HEK293 (cell line): Measurements from ENCODE around the gene DPP6.

ENCODE experiments used
- TF ChIP-seq, protein P1 (sequence below): fragments of 450-650 bp; formaldehyde crosslinking; IDR thresholded peaks from 2 replicates; pipeline ENCODE4 v1.5.1; 2017; ENCODE audit warnings: missing biosample characterization, mild to moderate bottlenecking, missing genetic modification characterization, moderate library complexity
- TF ChIP-seq, protein P2 (sequence below): fragments of 450-650 bp; formaldehyde crosslinking; IDR thresholded peaks from 2 replicates; pipeline ENCODE4 v1.5.1; 2016; ENCODE audit warnings: missing biosample characterization, missing genetic modification characterization
- TF ChIP-seq, protein P3 (sequence below): fragments of 450-650 bp; formaldehyde crosslinking; IDR thresholded peaks from 2 replicates; pipeline ENCODE4 v1.5.1; 2016; ENCODE audit warnings: missing biosample characterization, missing genetic modification characterization

DNA sequence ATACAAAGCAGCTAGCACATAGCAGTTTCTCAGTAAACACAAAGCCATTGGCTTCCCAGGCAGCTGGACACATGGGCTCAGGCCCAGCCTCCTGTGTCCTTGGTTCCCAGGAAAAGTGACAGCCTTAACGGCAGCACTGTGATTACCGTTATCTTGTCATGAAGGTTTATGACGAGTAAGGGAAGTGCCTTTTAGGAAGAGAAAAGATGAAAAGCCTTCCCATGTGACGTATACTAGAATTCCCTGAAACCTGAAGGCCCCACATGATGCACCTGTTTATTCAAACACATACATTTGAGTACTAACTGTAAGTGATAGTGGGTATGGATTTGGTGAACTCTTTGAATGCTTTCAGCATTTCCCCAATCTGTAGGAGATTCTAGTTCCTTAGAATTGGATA is 244.2 kb downstream of the DPP6 start:
- TF ChIP-seq, protein P1, sequence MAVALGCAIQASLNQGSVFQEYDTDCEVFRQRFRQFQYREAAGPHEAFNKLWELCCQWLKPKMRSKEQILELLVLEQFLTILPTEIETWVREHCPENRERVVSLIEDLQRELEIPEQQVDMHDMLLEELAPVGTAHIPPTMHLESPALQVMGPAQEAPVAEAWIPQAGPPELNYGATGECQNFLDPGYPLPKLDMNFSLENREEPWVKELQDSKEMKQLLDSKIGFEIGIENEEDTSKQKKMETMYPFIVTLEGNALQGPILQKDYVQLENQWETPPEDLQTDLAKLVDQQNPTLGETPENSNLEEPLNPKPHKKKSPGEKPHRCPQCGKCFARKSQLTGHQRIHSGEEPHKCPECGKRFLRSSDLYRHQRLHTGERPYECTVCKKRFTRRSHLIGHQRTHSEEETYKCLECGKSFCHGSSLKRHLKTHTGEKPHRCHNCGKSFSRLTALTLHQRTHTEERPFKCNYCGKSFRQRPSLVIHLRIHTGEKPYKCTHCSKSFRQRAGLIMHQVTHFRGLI (tag by site-specific recombination), result no peak
- TF ChIP-seq, protein P2, sequence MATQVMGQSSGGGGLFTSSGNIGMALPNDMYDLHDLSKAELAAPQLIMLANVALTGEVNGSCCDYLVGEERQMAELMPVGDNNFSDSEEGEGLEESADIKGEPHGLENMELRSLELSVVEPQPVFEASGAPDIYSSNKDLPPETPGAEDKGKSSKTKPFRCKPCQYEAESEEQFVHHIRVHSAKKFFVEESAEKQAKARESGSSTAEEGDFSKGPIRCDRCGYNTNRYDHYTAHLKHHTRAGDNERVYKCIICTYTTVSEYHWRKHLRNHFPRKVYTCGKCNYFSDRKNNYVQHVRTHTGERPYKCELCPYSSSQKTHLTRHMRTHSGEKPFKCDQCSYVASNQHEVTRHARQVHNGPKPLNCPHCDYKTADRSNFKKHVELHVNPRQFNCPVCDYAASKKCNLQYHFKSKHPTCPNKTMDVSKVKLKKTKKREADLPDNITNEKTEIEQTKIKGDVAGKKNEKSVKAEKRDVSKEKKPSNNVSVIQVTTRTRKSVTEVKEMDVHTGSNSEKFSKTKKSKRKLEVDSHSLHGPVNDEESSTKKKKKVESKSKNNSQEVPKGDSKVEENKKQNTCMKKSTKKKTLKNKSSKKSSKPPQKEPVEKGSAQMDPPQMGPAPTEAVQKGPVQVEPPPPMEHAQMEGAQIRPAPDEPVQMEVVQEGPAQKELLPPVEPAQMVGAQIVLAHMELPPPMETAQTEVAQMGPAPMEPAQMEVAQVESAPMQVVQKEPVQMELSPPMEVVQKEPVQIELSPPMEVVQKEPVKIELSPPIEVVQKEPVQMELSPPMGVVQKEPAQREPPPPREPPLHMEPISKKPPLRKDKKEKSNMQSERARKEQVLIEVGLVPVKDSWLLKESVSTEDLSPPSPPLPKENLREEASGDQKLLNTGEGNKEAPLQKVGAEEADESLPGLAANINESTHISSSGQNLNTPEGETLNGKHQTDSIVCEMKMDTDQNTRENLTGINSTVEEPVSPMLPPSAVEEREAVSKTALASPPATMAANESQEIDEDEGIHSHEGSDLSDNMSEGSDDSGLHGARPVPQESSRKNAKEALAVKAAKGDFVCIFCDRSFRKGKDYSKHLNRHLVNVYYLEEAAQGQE (tag by site-specific recombination), result no peak
- TF ChIP-seq, protein P3, sequence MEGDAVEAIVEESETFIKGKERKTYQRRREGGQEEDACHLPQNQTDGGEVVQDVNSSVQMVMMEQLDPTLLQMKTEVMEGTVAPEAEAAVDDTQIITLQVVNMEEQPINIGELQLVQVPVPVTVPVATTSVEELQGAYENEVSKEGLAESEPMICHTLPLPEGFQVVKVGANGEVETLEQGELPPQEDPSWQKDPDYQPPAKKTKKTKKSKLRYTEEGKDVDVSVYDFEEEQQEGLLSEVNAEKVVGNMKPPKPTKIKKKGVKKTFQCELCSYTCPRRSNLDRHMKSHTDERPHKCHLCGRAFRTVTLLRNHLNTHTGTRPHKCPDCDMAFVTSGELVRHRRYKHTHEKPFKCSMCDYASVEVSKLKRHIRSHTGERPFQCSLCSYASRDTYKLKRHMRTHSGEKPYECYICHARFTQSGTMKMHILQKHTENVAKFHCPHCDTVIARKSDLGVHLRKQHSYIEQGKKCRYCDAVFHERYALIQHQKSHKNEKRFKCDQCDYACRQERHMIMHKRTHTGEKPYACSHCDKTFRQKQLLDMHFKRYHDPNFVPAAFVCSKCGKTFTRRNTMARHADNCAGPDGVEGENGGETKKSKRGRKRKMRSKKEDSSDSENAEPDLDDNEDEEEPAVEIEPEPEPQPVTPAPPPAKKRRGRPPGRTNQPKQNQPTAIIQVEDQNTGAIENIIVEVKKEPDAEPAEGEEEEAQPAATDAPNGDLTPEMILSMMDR (tag by site-specific recombination), result no peak
